ENCODE data around the gene COX11. TPM values are rescaled to one million over a fixed set of nuclear protein-coding genes. Genes with fewer than 3 reads are reported as not detected.

Gene COX11
- total RNA-seq, 2 experiments from 2014 or later, result 44.2 to 49.9 TPM

DNA sequence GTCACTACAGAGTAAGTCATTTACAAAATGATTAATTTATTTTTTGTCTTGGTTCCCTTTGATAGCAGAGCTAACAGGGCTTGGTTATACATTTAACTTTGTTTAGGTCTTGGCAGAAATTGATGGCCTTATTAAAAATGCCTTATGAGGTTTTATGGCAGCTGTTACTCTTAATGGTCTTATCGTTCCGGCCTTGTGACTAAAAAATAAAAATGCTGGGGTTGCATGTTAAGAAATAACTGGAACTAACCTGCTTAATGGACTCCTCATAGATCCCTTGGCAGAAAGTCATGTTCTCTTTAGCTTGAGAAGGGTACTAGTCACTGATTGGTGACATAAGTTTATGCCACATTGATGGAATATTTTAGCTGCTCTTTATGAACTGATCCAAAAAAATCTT is 18.3 kb downstream of the COX11 start:
- DNase-seq, result no peak
- H3K27ac Mint-ChIP-seq, result no peak overlapping the region
- no peaks in the 10 kb centered on the region for H3K4me1 Mint-ChIP-seq (ENCODE audit: low read depth)
- CTCF ChIA-PET, result interaction anchor here (0.6 kb wide), 1 partner anchor 12 kb away, joined by 3 read pairs; no protein-coding TSS in a partner anchor
- no peaks in the 10 kb centered on the region for H3K9me3 Mint-ChIP-seq
- H3K4me3 Mint-ChIP-seq, result no peak overlapping the region
- POLR2A ChIA-PET, result no interaction called here
- peaks cover 12% of the 10 kb centered on the region for H3K27me3 Mint-ChIP-seq
- peaks cover 5% of the 10 kb centered on the region for H3K36me3 Mint-ChIP-seq
- intact Hi-C loops (cut with micrococcal nuclease), result no loop called here

GRCh38 chr17:54948380-54948779 is 20.1 kb downstream of the COX11 start:
- ChIA-PET POLR2A (no interaction called here), CTCF (no interaction called here)
- Mint-ChIP-seq H3K27me3 (peaks cover 12% of the 10 kb centered on the region), H3K27ac (no peak overlapping the region), H3K4me3 (no peak overlapping the region), H3K36me3 (peaks cover 2% of the 10 kb centered on the region), H3K9me3 (no peaks in the 10 kb centered on the region), H3K4me1 (ENCODE audit: low read depth) (no peaks in the 10 kb centered on the region)
- intact Hi-C loops (cut with micrococcal nuclease), result no loop called here
- DNase-seq, result no peak

- ChIA-PET POLR2A (no interaction called here), CTCF (no interaction called here)
- intact Hi-C loops (cut with micrococcal nuclease), result no loop called here
- H3K27me3 Mint-ChIP-seq, result peaks cover 12% of the 10 kb centered on the region
- no peaks in the 10 kb centered on the region for H3K36me3 Mint-ChIP-seq
- no peak overlapping the region for H3K4me3 Mint-ChIP-seq
- no peaks in the 10 kb centered on the region for H3K4me1 Mint-ChIP-seq (ENCODE audit: low read depth)
- H3K9me3 Mint-ChIP-seq, result no peaks in the 10 kb centered on the region
- DNase-seq, result no peak
- H3K27ac Mint-ChIP-seq, result no peak overlapping the region
Observed at GRCh38 chr17:54947396-54947795, 21.1 kb downstream of the COX11 start.

DNA sequence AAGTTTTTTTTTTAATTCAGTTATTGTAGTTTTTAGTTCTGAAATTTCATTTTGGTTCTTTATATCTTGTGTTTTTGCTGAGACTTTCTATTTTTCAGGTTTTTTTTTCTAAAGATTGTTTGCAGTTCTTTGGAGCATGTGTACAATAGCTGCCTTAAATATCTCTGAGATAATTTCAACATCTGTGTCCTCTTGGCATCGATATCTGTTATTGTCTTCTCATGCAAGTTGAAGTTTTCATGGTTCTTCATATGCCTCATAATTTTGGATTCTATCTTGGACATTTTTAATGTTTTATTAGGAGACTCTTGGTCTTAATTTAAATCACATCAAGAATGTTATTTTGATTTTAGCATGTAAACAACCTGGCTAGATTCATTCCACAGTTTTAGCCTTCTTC is 22.8 kb downstream of the COX11 start:
- H3K4me3 Mint-ChIP-seq, result no peak overlapping the region
- no peak for DNase-seq
- ChIA-PET CTCF (no interaction called here), POLR2A (no interaction called here)
- H3K27me3 Mint-ChIP-seq, result peaks cover 12% of the 10 kb centered on the region
- H3K36me3 Mint-ChIP-seq, result no peaks in the 10 kb centered on the region
- intact Hi-C loops (cut with micrococcal nuclease), result no loop called here
- no peaks in the 10 kb centered on the region for H3K9me3 Mint-ChIP-seq
- no peaks in the 10 kb centered on the region for H3K4me1 Mint-ChIP-seq (ENCODE audit: low read depth)
- no peak overlapping the region for H3K27ac Mint-ChIP-seq

GRCh38 chr17:54945231-54945630 is 23.2 kb downstream of the COX11 start:
- H3K36me3 Mint-ChIP-seq, result no peaks in the 10 kb centered on the region
- DNase-seq, result no peak
- peaks cover 12% of the 10 kb centered on the region for H3K27me3 Mint-ChIP-seq
- no peak overlapping the region for H3K27ac Mint-ChIP-seq
- POLR2A ChIA-PET, result no interaction called here
- H3K9me3 Mint-ChIP-seq, result no peaks in the 10 kb centered on the region
- intact Hi-C loops (cut with micrococcal nuclease), result no loop called here
- CTCF ChIA-PET, result no interaction called here
- no peaks in the 10 kb centered on the region for H3K4me1 Mint-ChIP-seq (ENCODE audit: low read depth)
- H3K4me3 Mint-ChIP-seq, result no peak overlapping the region

DNA sequence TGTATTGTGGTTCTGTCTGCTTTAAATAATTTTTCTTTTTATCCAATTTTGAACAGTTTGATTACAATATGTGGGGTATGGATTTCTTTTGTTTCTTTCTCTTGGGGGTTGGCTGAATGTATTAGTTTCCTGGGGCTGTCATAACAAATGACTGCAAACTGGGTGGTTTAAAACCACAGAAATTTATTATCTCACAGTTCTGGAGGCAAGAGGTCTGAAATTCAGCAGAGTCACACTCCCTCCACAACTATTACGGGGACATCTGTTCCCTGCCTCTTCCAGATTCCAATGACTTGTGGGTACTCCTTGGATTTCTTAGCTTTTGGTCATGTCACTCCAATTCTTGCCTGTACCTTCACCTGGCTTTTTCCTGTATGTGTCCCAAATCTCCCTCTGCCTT is 23.7 kb downstream of the COX11 start:
- Mint-ChIP-seq H3K4me3 (no peak overlapping the region), H3K36me3 (no peaks in the 10 kb centered on the region), H3K9me3 (no peaks in the 10 kb centered on the region), H3K4me1 (ENCODE audit: low read depth) (no peaks in the 10 kb centered on the region), H3K27me3 (peaks cover 12% of the 10 kb centered on the region), H3K27ac (no peak overlapping the region)
- ChIA-PET CTCF (no interaction called here), POLR2A (no interaction called here)
- no peak for DNase-seq
- intact Hi-C loops (cut with micrococcal nuclease), result no loop called here

- H3K27ac Mint-ChIP-seq, result no peak overlapping the region
- no peaks in the 10 kb centered on the region for H3K27me3 Mint-ChIP-seq
- H3K36me3 Mint-ChIP-seq, result no peaks in the 10 kb centered on the region
- intact Hi-C loops (cut with micrococcal nuclease), result no loop called here
- no peaks in the 10 kb centered on the region for H3K4me1 Mint-ChIP-seq (ENCODE audit: low read depth)
- POLR2A ChIA-PET, result no interaction called here
- no peak overlapping the region for H3K4me3 Mint-ChIP-seq
- H3K9me3 Mint-ChIP-seq, result no peaks in the 10 kb centered on the region
- CTCF ChIA-PET, result no interaction called here
- no peak for DNase-seq
Observed at GRCh38 chr17:54941285-54941684, 27.2 kb downstream of the COX11 start.

- no peaks in the 10 kb centered on the region for H3K36me3 Mint-ChIP-seq
- intact Hi-C loops (cut with micrococcal nuclease), result no loop called here
- H3K27ac Mint-ChIP-seq, result no peak overlapping the region
- H3K27me3 Mint-ChIP-seq, result no peaks in the 10 kb centered on the region
- no peaks in the 10 kb centered on the region for H3K4me1 Mint-ChIP-seq (ENCODE audit: low read depth)
- ChIA-PET POLR2A (no interaction called here), CTCF (no interaction called here)
- DNase-seq, result no peak
- H3K4me3 Mint-ChIP-seq, result no peak overlapping the region
- H3K9me3 Mint-ChIP-seq, result no peaks in the 10 kb centered on the region
Observed at GRCh38 chr17:54937426-54937825, 31.0 kb downstream of the COX11 start.

GRCh38 chr17:54937018-54937417 is 31.4 kb downstream of the COX11 start:
- no peak overlapping the region for H3K27ac Mint-ChIP-seq
- H3K9me3 Mint-ChIP-seq, result no peaks in the 10 kb centered on the region
- no peaks in the 10 kb centered on the region for H3K27me3 Mint-ChIP-seq
- H3K4me3 Mint-ChIP-seq, result no peak overlapping the region
- POLR2A ChIA-PET, result no interaction called here
- CTCF ChIA-PET, result no interaction called here
- no peak for DNase-seq
- H3K4me1 Mint-ChIP-seq (ENCODE audit: low read depth), result no peaks in the 10 kb centered on the region
- intact Hi-C loops (cut with micrococcal nuclease), result no loop called here
- no peaks in the 10 kb centered on the region for H3K36me3 Mint-ChIP-seq

GRCh38 chr17:54935471-54935870 is 33.0 kb downstream of the COX11 start:
- Mint-ChIP-seq H3K36me3 (no peaks in the 10 kb centered on the region), H3K4me3 (no peak overlapping the region), H3K9me3 (no peaks in the 10 kb centered on the region), H3K27ac (no peak overlapping the region), H3K27me3 (no peaks in the 10 kb centered on the region), H3K4me1 (ENCODE audit: low read depth) (no peaks in the 10 kb centered on the region)
- intact Hi-C loops (cut with micrococcal nuclease), result no loop called here
- DNase-seq, result no peak
- ChIA-PET POLR2A (no interaction called here), CTCF (no interaction called here)

GRCh38 chr17:54933921-54934320 is 34.5 kb downstream of the COX11 start:
- intact Hi-C loops (cut with micrococcal nuclease), result no loop called here
- Mint-ChIP-seq H3K9me3 (no peaks in the 10 kb centered on the region), H3K4me1 (ENCODE audit: low read depth) (no peaks in the 10 kb centered on the region), H3K36me3 (no peaks in the 10 kb centered on the region), H3K27ac (no peak overlapping the region), H3K27me3 (peaks cover 1% of the 10 kb centered on the region), H3K4me3 (no peak overlapping the region)
- no peak for DNase-seq
- POLR2A ChIA-PET, result no interaction called here
- CTCF ChIA-PET, result no interaction called here

- ChIA-PET CTCF (no interaction called here), POLR2A (no interaction called here)
- DNase-seq, result no peak
- Mint-ChIP-seq H3K27ac (no peak overlapping the region), H3K4me1 (ENCODE audit: low read depth) (no peaks in the 10 kb centered on the region), H3K4me3 (no peak overlapping the region), H3K9me3 (no peaks in the 10 kb centered on the region), H3K36me3 (no peaks in the 10 kb centered on the region), H3K27me3 (peaks cover 5% of the 10 kb centered on the region)
- intact Hi-C loops (cut with micrococcal nuclease), result no loop called here
Observed at GRCh38 chr17:54932711-54933110, 35.7 kb downstream of the COX11 start.

- no peak overlapping the region for H3K4me3 Mint-ChIP-seq
- H3K4me1 Mint-ChIP-seq (ENCODE audit: low read depth), result no peaks in the 10 kb centered on the region
- POLR2A ChIA-PET, result no interaction called here
- no peaks in the 10 kb centered on the region for H3K9me3 Mint-ChIP-seq
- H3K27me3 Mint-ChIP-seq, result peaks cover 8% of the 10 kb centered on the region
- intact Hi-C loops (cut with micrococcal nuclease), result no loop called here
- no peak overlapping the region for H3K27ac Mint-ChIP-seq
- no peaks in the 10 kb centered on the region for H3K36me3 Mint-ChIP-seq
- CTCF ChIA-PET, result no interaction called here
- DNase-seq, result no peak
Observed at GRCh38 chr17:54927525-54927924, 40.9 kb downstream of the COX11 start.

DNA sequence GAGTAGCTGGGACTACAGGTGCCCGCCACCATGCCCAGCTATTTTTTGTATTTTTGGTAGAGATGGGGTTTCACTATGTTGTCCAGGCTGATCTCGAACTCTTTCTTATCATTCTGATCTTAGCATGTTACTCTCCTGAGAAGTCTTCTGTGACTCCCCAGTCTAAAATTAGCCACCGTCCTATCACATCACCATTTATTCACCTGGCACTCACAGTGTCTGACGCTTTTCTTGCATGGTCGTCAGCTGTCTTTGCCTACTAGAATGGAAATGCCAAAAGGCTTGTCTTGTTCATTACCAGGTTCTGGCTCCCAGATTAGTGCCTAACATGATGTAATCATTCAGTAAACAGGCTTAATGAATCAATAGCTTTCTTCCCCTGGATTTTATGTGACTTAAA is 44.0 kb downstream of the COX11 start:
- intact Hi-C loops (cut with micrococcal nuclease), result no loop called here

More for the DNA sequence above, 44.0 kb downstream of the COX11 start:
- Mint-ChIP-seq H3K4me3 (no peak overlapping the region), H3K4me1 (ENCODE audit: low read depth) (no peaks in the 10 kb centered on the region), H3K27ac (no peak overlapping the region), H3K9me3 (no peaks in the 10 kb centered on the region), H3K36me3 (no peaks in the 10 kb centered on the region), H3K27me3 (peaks cover 8% of the 10 kb centered on the region)
- CTCF ChIA-PET, result no interaction called here
- POLR2A ChIA-PET, result no interaction called here
- no peak for DNase-seq
